Measurements from ENCODE around the gene TBL1X. TPM values are rescaled to one million over a fixed set of nuclear protein-coding genes. Genes with fewer than 3 reads are reported as not detected.

Gene TBL1X
- total and polyA plus RNA-seq, 2 of the 8 experiments (the other 6 are each of a cell fraction or from before 2014, with no cell fraction given) = 13.3 to 25.6 TPM

DNA sequence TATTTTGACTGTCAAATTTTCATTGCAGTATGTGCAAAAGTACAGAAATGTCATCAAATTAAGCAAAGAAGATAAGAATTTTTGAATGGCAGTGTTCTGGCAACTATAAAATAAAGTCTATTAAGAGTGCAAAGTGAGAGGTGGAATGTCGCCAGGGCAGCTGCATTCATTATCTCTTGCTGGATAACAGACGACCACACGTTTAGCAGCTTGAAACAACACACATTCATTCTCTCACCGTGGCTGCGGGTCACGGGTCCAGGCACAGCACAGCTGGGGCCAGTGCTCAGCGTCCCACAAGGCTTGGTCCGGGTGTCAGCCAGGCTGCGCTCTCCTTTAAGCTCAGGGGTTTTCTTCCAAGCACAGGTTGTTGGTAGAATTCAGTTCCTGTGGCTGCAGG is 186.9 kb downstream of the TBL1X start:
- Histone ChIP-seq H4K5ac (ENCODE audit: insufficient read length, low read depth, low read length) (no peak overlapping the region), H2BK5ac (ENCODE audit: low read depth, low read length) (no peak overlapping the region), H3K79me1 (ENCODE audit: low read depth, low read length) (no peaks in the 10 kb centered on the region), H4K20me1 (replicated peaks in 1 of 2; ENCODE audit: control insufficient read depth in 1 of 2, insufficient read depth in 2 of 2, low read length in 2 of 2) (peaks cover 0 to 2% of the 10 kb centered on the region in 2 experiments), H3K56ac (replicated peaks; ENCODE audit: insufficient read length, low read depth, low read length) (no peak overlapping the region), H2BK12ac (ENCODE audit: low read depth, low read length) (no peak overlapping the region), H2BK120ac (replicated peaks; ENCODE audit: low read depth, low read length) (no peak overlapping the region), H3K4ac (replicated peaks; ENCODE audit: insufficient read length, low read depth, low read length) (no peak overlapping the region), H3K4me2 (ENCODE audit: insufficient read depth in 1 of 2, low read depth in 2 of 2, low read length in 2 of 2) (no peak overlapping the region), H3K23ac (ENCODE audit: insufficient read length) (no peak overlapping the region), H2BK15ac (ENCODE audit: low read length) (no peak overlapping the region), H2AK5ac (ENCODE audit: low read depth, low read length) (no peak overlapping the region), H3K23me2 (ENCODE audit: low read depth, low read length) (no peaks in the 10 kb centered on the region), H3K9me3 (ENCODE audit: insufficient read depth in 2 of 2, low read depth in 1 of 2, low read length in 1 of 2) (no peaks in the 10 kb centered on the region), H3K4me3 (ENCODE audit: extremely low read depth in 1 of 4, insufficient read depth in 2 of 4, low read depth in 3 of 4, low read length in 4 of 4) (no peak overlapping the region), H2BK20ac (ENCODE audit: low read length) (no peak overlapping the region), H3K27ac (ENCODE audit: low read depth, low read length) (no peak overlapping the region), H4K8ac (ENCODE audit: extremely low read depth, insufficient read depth, low read length) (no peak overlapping the region), H3K4me1 (replicated peaks in 1 of 4; ENCODE audit: control insufficient read depth in 3 of 4, insufficient read depth in 4 of 4, low read length in 3 of 4) (no peaks in the 10 kb centered on the region), H3K27me3 (replicated peaks in 1 of 4; ENCODE audit: control insufficient read depth in 3 of 4, extremely low read depth in 1 of 4, insufficient read depth in 3 of 4, low read length in 3 of 4) (no peaks in the 10 kb centered on the region), H2AFZ (ENCODE audit: low read length) (no peak overlapping the region), H3K9ac (replicated peaks in 1 of 4; ENCODE audit: extremely low read depth in 1 of 4, low read depth in 3 of 4, low read length in 3 of 4) (no peak overlapping the region), H3K79me2 (ENCODE audit: control insufficient read depth in 1 of 2, insufficient read depth in 2 of 2, low read length in 2 of 2) (no peaks in the 10 kb centered on the region), H3K36me3 (ENCODE audit: control insufficient read depth in 2 of 4, insufficient read depth in 4 of 4, low read length in 3 of 4) (peaks cover 0 to 5% (median 0%) of the 10 kb centered on the region in 4 experiments; a peak in 1 of 8 replicates), H3K18ac (ENCODE audit: extremely low read depth, low read length) (no peak overlapping the region), H4K91ac (replicated peaks; ENCODE audit: insufficient read length, low read length) (no peak overlapping the region), H3K14ac (ENCODE audit: insufficient read length) (no peak overlapping the region)
- WGBS, 2 experiments (ENCODE audit: extremely low coverage in 1 of 2, insufficient coverage in 1 of 2, insufficient read length in 1 of 2, insufficient replicate concordance in 2 of 2, low coverage in 1 of 2, low lambda C conversion rate in 2 of 2, missing lambda C conversion rate in 1 of 2) = 91% methylated on average over 9 of the region's 9 CpGs; no CpG with 5 or more reads in 1 of the 2 experiments
- DNase-seq (ENCODE audit: low read depth in 1 of 2, low spot score in 2 of 2) (no peak), FAIRE-seq (no peak)
- POLR2A ChIA-PET (ENCODE audit: partially characterized antibody) = no interaction called here
- CTCF ChIA-PET (ENCODE audit: partially characterized antibody) = interaction anchor here (1.2 kb wide), 1 partner anchor 49 kb away, joined by 5 read pairs; no protein-coding TSS in a partner anchor
- no peak for TF ChIP-seq MAFK (IDR thresholded peaks at IDR 0.05; ENCODE audit: low read depth, low read length)
- TF ChIP-seq CHD1 (IDR thresholded peaks at IDR 0.05; ENCODE audit: low read depth, low read length) = no peak
- no peak for TF ChIP-seq HDAC6 (IDR thresholded peaks at IDR 0.05; ENCODE audit: low read depth, low read length)
- TF ChIP-seq CREB1 (IDR thresholded peaks at IDR 0.05) = no peak
- TF ChIP-seq RBBP5 (IDR thresholded peaks at IDR 0.05; ENCODE audit: borderline replicate concordance, low read depth, low read length) = no peak
- no peak for TF ChIP-seq JUN (IDR thresholded peaks at IDR 0.05; ENCODE audit: low read depth, low read length)
- no peak for TF ChIP-seq GABPA (IDR thresholded peaks at IDR 0.05; ENCODE audit: borderline replicate concordance, insufficient read depth, low read length)
- no peak for TF ChIP-seq SIN3A (conservative IDR thresholded peaks at IDR 0.05 in 1 of 2, IDR thresholded peaks at IDR 0.05 in 1 of 2; ENCODE audit: low read depth in 1 of 2, low read length in 2 of 2)
- no peak for TF ChIP-seq JUND (IDR thresholded peaks at IDR 0.05; ENCODE audit: low read length)
- no peak for TF ChIP-seq SIX5 (IDR thresholded peaks at IDR 0.05; ENCODE audit: low read depth, low read length)
- TF ChIP-seq CTBP2 (IDR thresholded peaks at IDR 0.05; ENCODE audit: borderline replicate concordance, insufficient read depth, insufficient read length, low read length) = no peak
- TF ChIP-seq HDAC2 (IDR thresholded peaks at IDR 0.05; ENCODE audit: borderline replicate concordance in 1 of 2, low read depth in 2 of 2, low read length in 2 of 2) = no peak
- TF ChIP-seq RXRA (IDR thresholded peaks at IDR 0.05; ENCODE audit: insufficient read depth, low read depth, low read length) = no peak
- no peak for TF ChIP-seq NRF1 (IDR thresholded peaks at IDR 0.05; ENCODE audit: low read depth, low read length)
- TF ChIP-seq EGR1 (IDR thresholded peaks at IDR 0.05; ENCODE audit: borderline replicate concordance, low read depth, low read length) = no peak

All from H1 (cell line).